Lower lobe of right lung (tissue), 2 donors: Measurements from ENCODE around the gene LIN7A. TPM values are rescaled to one million over a fixed set of nuclear protein-coding genes. Genes with fewer than 3 reads are reported as not detected.

Experiments
- ATAC-seq, 2 donors: fragments of 200-7000 bp; cut with Tn5 transposase; one replicate each; pipeline ENCODE4 v1.9.1; 2020 to 2022; ENCODE audit warnings: mild to moderate bottlenecking in 2 of 2, moderate library complexity in 2 of 2
- DNase-seq: peaks from one replicate; pipeline ENCODE4 v3.0.0-alpha.2; 2020
- H3K27ac ChIP-seq: fragments of 200-600 bp; one replicate; pipeline ENCODE4 v1.8.0; 2022
- H3K27me3 ChIP-seq: fragments of 200-600 bp; one replicate; pipeline ENCODE4 v1.8.0; 2022; ENCODE audit warnings: low read depth
- H3K36me3 ChIP-seq: fragments of 200-600 bp; one replicate; pipeline ENCODE4 v1.8.0; 2022; ENCODE audit warnings: mild to moderate bottlenecking
- H3K4me1 ChIP-seq: fragments of 200-600 bp; one replicate; pipeline ENCODE4 v1.8.0; 2022
- H3K4me3 ChIP-seq: fragments of 200-600 bp; one replicate; pipeline ENCODE4 v1.8.0; 2022; ENCODE audit warnings: mild to moderate bottlenecking
- H3K9me3 ChIP-seq: fragments of 200-600 bp; one replicate; pipeline ENCODE4 v1.8.0; 2022
- CTCF ChIP-seq: fragments of 200-600 bp; IDR thresholded peaks from one replicate; pipeline ENCODE4 v1.8.0; 2022; ENCODE audit warnings: antibody characterized with exemption, mild to moderate bottlenecking
- intact Hi-C: fragments of 100-400 bp; cut with DNase I; formaldehyde crosslinking; loops from one replicate; pipeline ENCODE4 v1.11.0; 2022
- long read RNA-seq: library from polyadenylated mRNA; unstranded; transcript quantifications from one replicate; pipeline ENCODE4 v2.0.0, GENCODE V29; 2021
- total RNA-seq: library from RNA; stranded (reverse); fragmentation: NEBNext Ultra II Directional; extraction: Animal tissue kit (Norgen Biotek cat#: 25700); gene quantifications from one replicate; pipeline ENCODE4 v1.2.1, GENCODE V29; 2021
- donor health status: DM: no; HTN: yes; CAD: no; lungs with severe emphysema.

Gene LIN7A, protein sequence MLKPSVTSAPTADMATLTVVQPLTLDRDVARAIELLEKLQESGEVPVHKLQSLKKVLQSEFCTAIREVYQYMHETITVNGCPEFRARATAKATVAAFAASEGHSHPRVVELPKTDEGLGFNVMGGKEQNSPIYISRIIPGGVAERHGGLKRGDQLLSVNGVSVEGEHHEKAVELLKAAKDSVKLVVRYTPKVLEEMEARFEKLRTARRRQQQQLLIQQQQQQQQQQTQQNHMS
- 14.6 TPM for total RNA-seq
- long read RNA-seq, full-length matches to known transcripts: 1 of 5 reads
- long read RNA-seq, partial matches to known transcripts: 1 of 5 reads
- long read RNA-seq, other reads (novel, unspliced or antisense): 3 of 5 reads

DNA sequence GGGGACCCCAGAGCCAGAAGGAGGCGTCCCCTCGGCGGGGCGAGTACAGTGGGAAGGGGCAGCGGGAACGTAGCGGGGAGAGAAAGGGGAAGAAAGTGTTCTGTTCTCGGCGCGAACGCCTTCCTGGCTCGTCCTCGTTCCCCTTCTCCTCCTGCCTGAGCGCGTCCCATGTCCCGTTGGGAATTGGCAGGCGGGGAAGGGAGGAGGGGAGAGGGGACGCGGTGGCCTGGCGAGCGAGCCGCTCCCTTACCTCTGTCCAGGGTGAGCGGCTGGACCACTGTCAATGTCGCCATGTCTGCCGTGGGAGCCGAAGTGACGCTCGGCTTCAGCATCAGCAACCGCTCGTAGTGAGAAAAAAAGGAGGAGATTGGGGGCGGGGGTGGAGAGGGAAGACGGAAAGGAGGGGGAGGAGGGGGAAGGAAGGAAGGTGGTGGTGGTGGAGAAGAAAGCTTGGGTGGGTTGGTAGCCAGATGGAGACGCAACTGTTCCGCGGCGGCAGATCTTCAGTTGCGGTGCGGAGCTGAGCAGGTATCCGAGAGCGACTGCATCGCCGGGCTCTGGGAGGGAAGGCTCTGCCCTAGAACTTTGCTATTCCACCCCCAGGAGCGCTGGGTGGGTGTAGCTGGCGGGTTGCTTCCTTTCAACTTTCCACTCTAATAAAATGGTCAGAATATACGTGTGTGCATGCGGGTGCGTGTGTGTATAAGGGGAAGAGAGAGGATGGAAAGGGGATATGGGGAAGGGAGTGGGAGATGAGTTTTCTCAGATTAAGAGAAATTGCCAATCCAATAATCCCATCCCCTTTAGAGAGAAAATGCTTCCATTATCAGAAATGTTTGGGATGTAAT, at the start of gene LIN7A:
Gene LIN7A, minus strand, starts transcription at position 544 of the 848 bp plus-strand sequence. Its CDS starts 212 bp downstream, at position 332.
- no peaks in the 10 kb centered on the region for H3K27me3 ChIP-seq
- H3K36me3 ChIP-seq: no peaks in the 10 kb centered on the region
- peak within 1 kb of the TSS; percentile 71 for H3K4me3 ChIP-seq
- peaks cover 8% of the 10 kb centered on the region for H3K4me1 ChIP-seq
- TF ChIP-seq CTCF: no peak
- DNase-seq (peak; percentile 62), ATAC-seq (peak; percentile 61 to 77)
- H3K9me3 ChIP-seq: no peaks in the 10 kb centered on the region
- intact Hi-C loops: no loop called here
- H3K27ac ChIP-seq: peak within 1 kb of the TSS; percentile 84

- Histone ChIP-seq H3K9me3 (no peaks in the 10 kb centered on the region), H3K27ac (no peak overlapping the region), H3K27me3 (no peaks in the 10 kb centered on the region), H3K4me1 (no peaks in the 10 kb centered on the region), H3K4me3 (no peak overlapping the region), H3K36me3 (no peaks in the 10 kb centered on the region)
- ATAC-seq (no peak), DNase-seq (no peak)
- intact Hi-C loops: no loop called here
- no peak for TF ChIP-seq CTCF
These were observed 48.5 kb upstream of the LIN7A start for GRCh38 chr12:80986224-80986623.

DNA sequence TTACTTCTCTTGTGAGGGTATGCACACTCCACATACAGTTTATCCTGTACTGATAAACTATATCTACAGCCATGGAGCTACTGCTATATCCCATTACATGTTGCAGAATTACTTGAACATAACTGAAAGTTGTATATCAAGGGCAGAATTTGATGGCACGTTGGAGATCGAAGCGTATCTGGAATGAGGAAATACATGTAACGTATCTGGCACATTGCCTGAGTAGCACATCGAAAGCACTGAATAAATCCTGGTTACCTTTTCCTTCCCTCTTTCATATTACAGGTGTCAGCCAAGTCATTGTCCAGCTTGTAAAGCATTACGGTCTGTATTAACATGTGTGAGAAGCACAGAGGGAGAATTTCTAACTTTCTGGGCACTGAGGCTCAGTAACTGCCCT, 42.1 kb upstream of the LIN7A start:
- no peak for TF ChIP-seq CTCF
- ATAC-seq (no peak), DNase-seq (no peak)
- H3K4me3 ChIP-seq: no peak overlapping the region
- H3K4me1 ChIP-seq: no peaks in the 10 kb centered on the region
- no peak overlapping the region for H3K27ac ChIP-seq
- no peaks in the 10 kb centered on the region for H3K9me3 ChIP-seq
- H3K36me3 ChIP-seq: no peaks in the 10 kb centered on the region
- intact Hi-C loops: no loop called here
- H3K27me3 ChIP-seq: no peaks in the 10 kb centered on the region

DNA sequence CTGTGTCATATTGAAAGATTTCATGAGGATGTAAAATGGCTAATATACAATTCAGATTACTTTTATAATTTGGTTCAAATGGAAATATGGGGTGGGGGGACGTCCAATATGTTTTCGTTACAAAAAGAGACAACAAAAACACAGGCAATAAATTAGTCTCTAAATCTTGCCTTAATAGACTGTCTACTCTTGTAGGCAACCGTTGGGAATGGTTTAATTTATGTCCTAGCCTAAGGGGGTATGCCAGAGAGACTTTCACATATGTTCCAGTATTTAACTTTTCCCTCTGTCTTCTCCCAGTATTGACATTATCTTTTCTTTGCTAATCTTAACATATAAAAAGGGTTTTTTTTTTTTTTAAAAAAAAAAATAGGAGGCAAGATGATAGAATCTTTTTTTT, 41.5 kb upstream of the LIN7A start:
- no peak for TF ChIP-seq CTCF
- intact Hi-C loops: no loop called here

DNA sequence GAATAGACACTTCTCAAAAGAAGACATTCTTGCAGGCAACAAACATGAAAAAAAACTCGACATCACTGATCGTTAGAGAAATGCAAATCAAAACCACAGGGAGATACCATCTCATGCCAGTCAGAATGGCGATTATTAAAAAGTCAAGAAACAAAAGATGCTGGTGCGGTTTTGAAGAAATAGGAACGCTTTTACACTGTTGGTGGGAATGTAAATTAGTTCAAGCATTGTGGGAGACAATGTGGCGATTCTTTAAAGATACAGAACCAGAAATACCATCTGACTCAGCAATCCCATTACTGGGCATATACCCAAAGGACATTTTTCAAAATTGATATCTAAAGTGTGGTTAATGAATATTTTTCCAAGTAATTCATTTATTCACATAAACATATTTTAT, 39.6 kb upstream of the LIN7A start:
- no peaks in the 10 kb centered on the region for H3K9me3 ChIP-seq
- H3K4me1 ChIP-seq: no peaks in the 10 kb centered on the region
- no peak overlapping the region for H3K4me3 ChIP-seq
- H3K36me3 ChIP-seq: no peaks in the 10 kb centered on the region
- H3K27me3 ChIP-seq: no peaks in the 10 kb centered on the region
- no peak overlapping the region for H3K27ac ChIP-seq
- DNase-seq: no peak
- no peak for ATAC-seq
- no peak for TF ChIP-seq CTCF
- intact Hi-C loops: no loop called here

More for the DNA sequence above, 41.5 kb upstream of the LIN7A start:
- ATAC-seq (no peak), DNase-seq (no peak)
- Histone ChIP-seq H3K36me3 (no peaks in the 10 kb centered on the region), H3K27ac (no peak overlapping the region), H3K4me1 (no peaks in the 10 kb centered on the region), H3K27me3 (no peaks in the 10 kb centered on the region), H3K9me3 (no peaks in the 10 kb centered on the region), H3K4me3 (no peak overlapping the region)
